NK-92 treated with Interleukin-12 subunit alpha and Interleukin-12 subunit beta, amount 100 ng/mL, for 24 hours (cell line): Measurements from ENCODE around the gene PYGB.
"Not testable (repeated sequence)": the region's sequence is repeated elsewhere in the genome, so short reads cannot be mapped to it uniquely, and the experiment has no call there.

Experiments
- DNase-seq: peaks from one replicate; lab custom pipeline; 2025; lab: John Stamatoyannopoulos, UW

Gene PYGB

DNA sequence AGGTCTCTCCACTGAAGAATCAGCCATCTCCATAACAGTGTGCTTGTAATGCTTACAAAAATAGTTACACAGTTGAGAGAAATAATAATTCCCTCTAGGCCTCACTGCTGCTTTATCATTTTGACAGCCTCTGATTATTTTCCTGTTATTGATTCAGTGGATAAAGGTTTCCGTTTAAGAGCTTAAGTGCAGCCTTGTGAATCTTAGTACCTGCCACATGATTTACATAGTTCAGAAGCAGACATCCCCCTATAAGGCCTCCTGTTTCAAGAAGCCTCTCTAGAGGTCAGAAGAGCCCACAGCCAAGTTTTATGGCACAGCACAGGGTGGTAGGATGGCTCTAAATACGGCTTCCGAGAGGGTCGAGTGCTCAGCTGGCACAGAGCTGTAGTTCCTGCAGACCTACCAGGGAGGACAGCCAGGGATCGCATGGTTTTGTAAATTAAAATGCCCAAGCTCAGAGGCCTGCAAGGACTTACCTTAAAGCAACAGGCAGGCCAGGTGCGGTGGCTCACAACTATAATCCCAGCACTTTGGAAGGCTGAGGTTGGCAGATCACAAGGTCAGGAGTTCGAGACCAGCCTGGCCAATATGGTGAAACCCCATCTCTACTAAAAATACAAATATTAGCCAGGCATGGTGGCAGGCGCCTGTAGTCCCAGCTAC, 17.6 kb upstream of the PYGB start:
- DNase-seq = no peak

DNA sequence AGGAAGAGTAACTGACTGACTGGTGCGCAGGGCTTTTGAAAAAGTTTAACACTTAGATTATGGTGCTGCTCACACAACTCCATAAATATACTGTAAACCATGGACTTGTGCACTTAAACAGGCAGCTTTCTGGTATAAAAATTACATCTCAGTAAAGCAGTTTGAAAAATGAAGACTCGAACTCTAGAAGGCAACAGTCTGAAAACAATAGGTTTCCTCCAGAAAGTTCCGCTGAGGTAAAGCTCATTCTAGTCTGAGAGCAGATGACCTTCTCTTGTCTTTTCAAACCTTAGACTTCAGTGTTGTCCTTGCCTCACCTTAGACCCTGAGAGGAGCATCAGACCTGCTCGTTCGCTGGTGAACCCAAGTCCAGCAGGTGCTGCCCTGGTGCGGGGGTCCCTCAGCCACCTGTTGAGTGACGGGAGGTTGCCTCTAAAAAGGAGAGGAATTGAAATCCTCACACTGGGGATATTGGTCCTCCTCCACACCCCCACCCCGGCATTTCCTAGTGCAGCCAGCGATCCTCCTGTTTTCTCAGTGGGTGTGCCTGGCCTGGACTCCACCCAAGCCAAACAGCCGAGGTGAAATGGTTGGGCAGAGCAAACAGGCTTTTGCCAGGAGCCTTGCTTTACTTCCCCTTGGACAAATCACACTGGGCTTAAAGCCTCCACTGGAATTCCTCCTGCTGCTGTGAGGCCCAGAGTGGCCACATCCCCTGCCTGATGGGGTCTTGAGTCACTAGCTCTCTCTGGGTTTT, 14.7 kb upstream of the PYGB start:
- no peak for DNase-seq

DNA sequence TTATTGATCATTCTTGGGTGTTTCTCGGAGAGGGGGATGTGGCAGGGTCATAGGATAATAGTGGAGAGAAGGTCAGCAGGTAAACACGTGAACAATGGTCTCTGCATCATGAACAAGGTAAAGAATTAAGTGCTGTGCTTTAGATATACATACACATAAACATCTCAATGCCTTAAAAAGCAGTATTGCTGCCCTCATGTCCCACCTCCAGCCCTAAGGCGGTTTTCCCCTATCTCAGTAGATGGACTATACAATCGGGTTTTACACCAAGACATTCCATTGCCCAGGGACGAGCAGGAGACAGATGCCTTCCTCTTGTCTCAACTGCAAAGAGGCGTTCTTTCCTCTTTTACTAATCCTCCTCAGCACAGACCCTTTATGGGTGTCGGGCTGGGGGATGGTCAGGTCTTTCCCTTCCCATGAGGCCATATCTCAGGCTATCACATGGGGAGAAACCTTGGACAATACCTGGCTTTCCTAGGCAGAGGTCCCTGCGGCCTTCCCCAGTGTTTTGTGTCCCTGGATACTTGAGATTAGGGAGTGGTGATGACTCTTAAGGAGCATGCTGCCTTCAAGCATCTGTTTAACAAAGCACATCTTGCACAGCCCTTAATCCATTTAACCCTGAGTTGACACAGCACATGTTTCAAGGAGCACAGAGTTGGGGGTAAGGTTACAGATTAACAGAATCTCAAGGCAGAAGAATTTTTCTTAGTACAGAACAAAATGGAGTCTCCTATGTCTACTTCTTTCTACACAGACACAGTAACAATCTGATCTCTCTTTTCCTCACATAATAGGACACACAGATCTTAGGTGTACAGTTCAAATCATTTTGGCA, 13.7 kb upstream of the PYGB start:
- not testable (repeated sequence) for DNase-seq

DNA sequence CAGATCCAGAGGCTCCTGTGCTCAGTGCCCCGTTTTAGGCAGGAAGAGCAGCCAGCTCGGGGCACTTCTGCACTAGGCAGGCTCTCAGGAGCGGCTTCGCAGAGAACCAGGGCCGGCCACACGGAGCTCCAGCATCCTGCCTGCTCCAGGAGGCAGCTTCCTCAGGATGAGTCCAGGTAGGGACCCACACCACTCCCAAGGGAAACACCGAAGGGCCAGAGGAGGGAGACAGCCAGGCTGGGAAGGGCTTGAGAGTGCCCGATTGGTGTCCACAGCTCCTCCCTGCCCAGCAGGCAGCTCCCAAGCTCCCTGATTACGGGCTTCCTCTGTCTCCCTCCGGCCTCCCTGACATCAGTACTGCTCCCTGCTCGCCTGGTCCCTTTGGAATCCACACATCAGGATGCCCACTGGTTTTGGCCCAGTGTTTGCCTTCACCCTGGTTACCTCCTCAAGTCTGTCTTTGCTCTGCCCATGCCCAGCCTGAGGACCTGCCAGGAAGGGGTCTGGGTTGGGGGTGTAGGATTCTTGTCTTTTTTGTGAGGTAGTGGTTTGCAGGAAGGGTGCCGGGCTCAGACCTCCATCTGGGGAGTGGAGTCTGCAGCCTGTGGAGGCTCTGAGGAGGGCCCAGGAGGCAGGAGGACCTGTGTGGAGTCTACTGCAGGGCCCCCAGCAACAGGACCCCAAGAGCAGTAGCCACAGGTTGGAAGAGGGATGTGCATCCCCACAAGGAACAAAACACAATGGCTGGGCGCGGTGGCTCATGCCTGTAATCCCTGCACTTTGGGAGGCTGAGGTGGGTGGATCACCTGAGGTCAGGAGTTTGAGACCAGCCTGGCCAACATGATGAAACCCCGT, 11.2 kb upstream of the PYGB start:
- DNase-seq = no peak

DNA sequence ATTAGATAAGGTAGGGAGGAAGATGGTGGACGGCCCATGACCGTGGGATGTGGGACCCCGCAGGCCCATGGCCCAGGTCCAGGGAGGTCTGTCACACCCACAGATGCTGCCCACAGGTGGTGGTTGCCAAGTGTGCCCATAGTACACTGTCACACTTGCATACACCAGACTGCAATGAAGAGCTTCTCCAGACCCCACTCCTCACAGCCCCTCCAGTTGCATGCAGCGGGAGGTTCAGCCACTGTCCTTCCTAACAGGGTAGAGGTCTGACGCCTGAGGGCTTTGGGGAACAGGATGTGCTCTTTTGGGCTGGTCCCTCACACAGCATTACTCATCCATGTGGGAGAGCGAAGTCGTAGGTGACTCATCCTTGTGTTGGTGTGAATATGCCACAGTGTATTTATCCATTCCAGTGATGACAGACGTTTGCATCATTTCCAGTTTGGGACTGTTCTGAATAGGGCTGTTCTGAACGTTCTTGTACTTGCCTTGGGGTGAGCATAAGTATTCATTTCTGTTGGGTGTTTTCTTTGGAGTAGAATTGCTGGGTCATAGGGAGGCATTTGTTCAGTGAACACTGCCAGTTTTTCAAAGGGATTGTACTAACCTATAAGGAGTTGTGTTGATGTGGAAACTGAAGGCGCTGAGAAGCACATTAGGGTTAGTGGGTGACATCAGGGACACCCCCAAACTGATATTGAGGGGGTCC, 10.1 kb upstream of the PYGB start:
- DNase-seq = peak; percentile 70

DNA sequence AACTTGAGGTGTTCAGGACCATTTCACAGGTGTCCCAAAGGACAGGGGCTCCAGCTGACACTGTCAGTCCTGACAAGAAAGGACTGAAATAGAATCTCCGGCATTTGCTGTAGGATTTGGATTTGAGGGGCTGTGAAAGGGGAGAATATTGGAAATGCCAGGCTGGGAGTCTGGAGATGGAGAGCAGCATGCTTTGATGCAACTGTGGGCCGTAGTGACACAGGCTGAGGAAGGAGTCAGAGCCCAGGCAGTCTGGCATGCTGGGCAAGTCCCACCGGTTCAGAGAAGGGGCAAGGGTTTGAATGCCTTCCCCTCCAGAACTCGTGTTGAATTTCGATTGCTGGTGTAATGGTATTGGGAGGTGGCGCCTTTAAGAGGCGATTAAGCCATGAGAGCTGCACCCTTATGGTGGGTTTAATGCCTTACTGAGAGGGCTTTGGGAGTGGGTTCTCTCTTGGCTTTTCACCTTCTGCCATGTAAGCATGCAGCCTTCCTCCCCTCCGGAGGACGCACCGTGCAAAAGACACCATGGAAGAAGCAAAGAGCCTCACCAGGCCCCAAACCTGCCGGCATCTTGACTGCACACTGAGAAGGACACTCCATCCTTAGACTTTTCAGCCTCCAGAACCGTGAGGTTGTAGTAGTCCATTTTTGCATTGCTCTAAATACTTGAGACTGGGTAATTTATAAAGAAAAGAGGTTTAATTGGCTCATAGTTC, 9.4 kb upstream of the PYGB start:
- DNase-seq = no peak

DNA sequence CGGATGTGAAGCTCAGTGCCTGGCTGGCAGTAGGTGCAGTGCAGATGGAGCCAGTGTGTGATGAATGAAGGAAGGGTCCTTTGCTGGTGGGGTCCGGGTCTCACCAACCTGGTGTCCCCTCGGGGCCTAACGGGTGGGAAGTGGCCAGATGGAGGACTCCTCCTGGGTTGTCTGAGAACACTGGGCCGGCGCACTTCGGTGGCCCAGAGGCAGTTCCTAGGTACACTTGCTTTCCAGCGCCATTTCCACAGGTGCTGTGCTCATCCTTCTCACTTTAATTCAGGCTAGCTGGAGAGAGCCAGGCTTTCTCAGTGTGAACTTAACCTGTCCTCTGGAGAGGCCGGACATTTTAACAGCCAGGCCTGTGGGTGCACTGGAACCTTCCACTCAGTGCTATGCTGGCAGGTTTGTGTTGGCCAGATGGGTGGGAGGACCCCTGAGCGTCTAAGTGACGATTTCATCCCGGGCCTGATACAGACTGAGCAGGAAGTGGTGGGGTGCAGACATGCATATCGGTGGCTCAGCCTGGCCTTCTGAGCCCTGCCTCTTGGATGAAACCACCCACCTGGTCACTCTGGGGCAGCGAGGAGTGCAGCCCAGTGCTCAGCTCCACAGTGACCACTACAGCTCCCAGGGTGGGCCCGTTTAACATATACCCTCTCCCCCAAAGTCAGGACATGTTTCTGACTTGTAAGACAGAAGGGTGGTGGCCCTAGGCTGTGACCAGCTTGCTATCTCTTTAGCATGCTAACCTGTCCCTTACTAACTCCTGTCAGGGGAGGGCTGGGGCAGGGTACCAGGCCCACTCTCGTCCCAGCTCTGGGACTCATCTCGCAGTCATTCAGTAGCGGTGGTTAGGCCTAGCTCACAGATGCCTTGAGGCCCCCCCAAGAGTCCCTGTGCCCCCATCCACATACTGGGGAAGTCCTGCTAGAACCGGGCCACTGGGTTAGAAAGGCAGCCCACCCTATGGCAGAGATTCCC, 8.2 kb upstream of the PYGB start:
- DNase-seq = no peak

DNA sequence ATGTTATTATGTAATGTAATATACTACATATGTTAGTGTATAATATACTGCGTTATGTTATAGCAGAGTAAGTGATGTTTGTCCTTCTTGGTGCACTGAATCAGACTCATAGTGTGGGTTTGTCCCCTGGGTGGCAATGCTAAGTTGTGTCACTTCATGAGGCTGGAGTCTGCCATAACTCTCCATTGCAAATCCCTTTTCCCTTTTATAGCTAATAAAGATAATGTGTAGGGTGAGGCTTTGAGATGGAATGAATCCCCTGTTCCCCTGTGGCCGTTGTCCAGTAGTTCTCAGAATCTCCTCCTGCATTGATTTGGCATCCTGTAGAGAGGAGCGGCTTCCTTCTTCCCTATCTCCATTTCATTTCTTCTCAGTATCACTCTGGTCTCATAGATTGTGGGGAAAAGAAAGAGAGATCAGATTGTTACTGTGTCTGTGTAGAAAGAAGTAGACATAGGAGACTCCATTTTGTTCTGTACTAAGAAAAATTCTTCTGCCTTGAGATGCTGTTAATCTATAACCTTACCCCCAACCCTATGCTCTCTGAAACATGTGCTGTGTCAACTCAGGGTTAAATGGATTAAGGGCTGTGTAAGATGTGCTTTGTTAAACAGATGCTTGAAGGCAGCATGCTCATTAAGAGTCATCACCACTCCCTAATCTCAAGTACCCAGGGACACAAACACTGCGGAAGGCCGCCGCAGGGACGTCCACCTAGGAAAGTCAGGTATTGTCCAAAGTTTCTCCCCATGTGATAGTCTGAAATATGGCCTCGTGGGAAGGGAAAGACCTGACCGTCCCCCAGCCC, 6.8 kb upstream of the PYGB start:
- DNase-seq = not testable (repeated sequence)

DNA sequence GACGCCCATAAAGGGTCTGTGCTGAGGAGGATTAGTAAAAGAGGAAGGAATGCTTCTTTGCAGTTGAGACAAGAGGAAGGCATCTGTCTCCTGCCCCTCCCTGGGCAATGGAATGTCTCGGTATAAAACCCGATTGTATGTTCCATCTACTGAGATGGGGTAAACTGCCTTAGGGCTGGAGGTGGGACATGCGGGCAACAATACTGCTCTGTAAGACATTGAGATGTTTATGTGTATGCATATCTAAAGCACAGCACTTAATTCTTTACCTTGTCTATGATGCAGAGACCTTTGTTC, 6.3 kb upstream of the PYGB start:
- not testable (repeated sequence) for DNase-seq

DNA sequence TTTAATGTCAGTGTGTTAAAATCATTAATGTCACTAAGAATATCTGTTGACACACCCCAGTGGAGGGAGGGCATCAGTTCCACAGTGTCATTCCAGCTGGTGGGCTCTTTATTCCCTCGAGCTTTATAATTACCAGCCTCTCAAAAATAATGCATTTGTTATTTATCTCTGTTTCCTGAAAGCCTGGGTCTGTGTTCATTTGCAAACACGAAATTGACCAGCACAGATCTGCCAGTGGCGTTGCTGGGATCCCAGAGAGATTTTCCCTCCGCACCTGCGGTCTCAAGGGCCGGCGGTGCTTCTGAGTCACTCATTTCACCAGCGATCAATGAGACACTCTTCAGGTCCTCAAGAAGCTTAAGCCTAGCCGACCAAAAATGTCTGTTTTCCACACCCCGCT, 5.7 kb upstream of the PYGB start:
- no peak for DNase-seq

DNA sequence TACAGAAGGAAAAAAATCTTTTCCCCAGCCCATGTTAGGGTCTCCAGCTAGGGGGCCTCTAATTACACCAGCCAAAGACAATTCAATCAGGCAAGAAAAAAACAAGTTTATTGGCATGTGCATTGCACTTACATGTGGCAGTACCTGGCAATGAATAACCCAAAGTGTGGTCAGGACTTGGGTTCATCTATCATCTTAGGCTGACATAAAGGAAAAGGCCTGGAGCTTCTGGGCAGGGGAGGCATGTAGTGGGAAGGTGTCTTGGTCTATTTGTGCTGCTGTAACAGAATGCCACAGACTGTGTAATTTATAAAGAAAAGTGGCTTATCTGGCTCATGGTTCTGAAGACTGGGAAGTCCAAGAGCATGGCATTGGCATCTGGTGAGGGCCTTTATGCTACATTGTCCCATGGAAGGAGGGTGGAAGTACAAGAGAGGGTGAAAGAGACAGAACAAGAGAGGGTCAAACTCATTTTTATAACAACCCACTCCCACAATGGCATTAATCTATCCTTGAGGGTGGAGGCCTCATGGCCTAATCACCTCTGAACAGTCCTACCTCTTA, 4.4 kb upstream of the PYGB start:
- no peak for DNase-seq

DNA sequence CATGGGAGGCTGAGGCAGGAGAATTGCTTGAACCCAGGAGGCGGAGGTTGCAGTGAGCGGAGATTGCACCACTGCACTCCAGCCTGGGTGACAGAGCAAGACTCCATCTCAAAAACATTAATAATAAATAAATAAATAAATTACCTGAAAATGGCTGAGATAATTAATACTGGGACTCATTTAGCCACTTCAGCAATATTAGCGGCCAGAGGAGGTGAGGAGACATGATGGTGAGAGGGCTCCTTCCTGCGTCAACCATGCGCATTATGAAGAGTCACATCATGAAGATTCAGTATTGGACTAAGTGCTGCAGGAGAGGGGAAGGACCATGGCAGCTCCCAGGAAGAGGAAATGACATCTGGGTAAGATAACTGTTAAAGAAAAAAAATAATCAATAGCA, 2.9 kb upstream of the PYGB start:
- no peak for DNase-seq

DNA sequence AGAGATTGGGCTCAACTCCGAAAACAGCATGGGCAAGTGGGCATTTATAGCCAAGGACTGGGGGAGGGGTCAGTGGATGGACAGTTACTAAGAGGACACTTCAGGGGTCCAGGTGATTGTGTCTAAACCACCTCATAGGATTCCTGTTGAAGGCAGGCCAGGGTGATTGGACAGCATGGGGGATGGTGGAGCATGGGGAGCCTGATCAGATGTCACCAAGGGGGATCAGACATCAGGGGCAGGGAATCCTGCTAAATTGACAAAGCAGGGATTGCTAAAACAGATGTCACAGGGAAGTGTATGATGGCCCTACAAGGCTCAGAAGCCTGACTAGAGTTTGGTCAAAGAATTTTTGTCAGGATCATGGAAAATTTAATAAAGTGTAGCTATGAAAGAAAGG, 2.4 kb upstream of the PYGB start:
- no peak for DNase-seq

DNA sequence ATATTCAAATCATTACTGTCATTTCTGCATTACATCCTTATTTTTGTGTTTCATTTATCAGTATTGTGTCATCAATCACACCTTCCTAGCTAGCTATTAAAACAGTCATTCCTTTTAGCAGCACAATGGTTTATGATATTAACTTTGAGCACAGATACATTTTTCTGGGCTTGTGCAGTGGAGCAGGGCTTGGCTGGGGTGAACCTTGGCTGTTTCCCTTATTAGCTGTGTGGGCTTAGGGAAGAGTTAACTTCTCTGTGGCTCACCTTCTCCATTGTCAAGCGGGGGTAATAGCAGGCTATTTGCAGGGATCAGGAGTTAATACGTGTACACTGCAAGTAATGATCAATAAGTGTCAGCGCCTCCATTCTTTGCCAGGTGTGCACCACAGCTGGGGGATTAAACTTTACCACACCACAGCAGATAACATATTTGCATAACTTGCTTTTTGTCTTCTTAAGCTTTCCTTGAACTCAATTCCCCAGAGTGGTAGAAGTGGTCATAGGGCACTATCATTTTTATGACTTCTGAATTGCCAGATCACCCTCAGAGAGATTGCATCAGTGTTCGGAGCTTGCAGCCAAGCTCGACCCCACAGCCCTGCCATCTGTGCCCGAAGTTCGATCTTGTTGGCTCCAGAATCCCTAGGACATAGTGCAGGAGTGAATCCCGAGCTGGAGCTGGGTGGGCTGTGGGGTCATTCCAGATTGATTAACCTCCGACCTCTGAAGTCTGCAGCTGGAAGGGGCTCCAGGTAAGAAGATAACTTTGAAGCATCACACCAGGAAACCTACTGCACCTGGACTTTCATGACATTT, 1.5 kb upstream of the PYGB start:
- DNase-seq = no peak

DNA sequence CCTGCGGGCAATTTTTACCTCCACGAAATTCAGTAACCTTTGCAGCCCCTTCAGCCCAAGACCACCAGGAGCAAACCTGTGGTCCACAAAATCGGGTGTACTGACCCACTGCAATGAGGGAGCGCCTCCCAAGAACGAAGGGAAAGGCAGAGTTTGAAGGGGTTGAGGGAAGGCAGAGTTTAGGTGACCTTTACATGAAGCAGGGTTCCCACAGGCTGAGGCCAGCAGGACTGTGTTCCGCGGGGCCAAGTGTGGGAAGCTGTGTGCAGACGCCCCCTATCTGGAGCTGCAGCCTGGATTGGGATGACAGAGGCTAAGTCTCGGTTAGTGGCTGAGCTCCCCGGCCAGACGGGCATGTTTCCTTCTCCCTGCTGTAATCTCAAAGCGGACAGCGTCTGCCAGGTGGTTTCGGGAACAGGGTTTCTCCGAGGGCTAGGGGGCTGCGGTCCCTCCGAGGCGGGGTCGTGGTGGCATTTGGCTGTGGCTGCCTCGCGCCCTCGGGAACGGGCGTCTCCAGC, 826 bp upstream of the PYGB start:
- no peak for DNase-seq

DNA sequence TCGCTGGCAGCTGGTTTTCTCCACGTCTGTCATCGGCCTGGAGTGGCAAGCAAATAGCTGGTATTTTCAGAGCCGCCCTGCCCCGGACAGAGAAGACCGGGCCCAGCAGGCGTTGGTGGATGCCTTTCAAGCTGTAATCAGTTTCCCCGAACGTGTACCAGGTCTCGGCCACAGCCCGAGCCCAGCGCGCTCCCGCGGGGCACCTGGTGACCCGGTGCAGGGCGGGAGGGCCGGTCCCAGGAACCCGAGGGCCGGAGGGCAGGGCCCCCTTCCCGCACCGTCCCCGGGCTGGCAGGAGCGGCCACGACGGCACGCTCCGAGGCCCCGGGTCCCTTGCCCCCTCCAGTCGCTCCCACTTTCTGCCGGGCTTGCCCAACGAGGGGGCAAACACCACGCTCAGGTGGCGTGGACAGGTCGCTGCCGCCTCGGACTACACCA, 348 bp upstream of the PYGB start:
- no peak for DNase-seq

DNA sequence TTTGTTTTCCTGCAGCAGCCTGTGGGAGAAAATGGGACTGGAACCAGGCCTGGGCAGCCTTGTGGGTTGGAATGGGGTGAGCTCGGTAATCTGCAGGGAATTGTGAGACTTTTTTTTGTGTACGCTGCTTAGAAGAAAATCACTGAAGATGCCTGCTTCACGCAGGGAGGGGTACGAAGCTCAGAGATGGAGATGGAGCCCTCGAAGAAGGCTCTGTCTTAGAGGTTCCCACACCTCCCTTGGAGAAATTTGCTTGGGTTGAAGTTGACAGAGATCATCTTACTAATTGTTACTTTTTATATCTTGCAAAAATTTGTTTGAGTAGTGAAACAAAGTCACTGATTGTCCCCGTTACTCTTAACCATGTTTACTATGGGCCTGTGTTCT, 894 bp downstream of the PYGB start:
- DNase-seq = no peak
